Duodenal mucosa (tissue), 2 donors: ENCODE results near the gene C6orf52.

Source experiments
- H3K27ac ChIP-seq: one replicate; pipeline ENCODE4 v1.7.0; 2013; ENCODE audit warnings: low read depth, low read length
- H3K27me3 ChIP-seq, 2 donors: one replicate each; pipeline ENCODE4 v1.7.0; 2013; ENCODE audit warnings: low read length in 2 of 2, control low read depth in 1 of 2; ENCODE audit not compliant: insufficient read depth in 2 of 2, control insufficient read depth in 1 of 2
- H3K36me3 ChIP-seq, 2 donors: one replicate each; pipeline ENCODE4 v1.7.0; 2013; ENCODE audit warnings: low read length in 2 of 2, control low read depth in 1 of 2; ENCODE audit not compliant: insufficient read depth in 2 of 2, control insufficient read depth in 1 of 2
- H3K4me1 ChIP-seq, 2 donors: one replicate each; pipeline ENCODE4 v1.7.0; 2013; ENCODE audit warnings: low read length in 2 of 2, control low read depth in 1 of 2; ENCODE audit not compliant: insufficient read depth in 2 of 2, control insufficient read depth in 1 of 2
- H3K4me3 ChIP-seq, 2 donors: one replicate each; pipeline ENCODE4 v1.7.0; 2013; ENCODE audit warnings: low read length in 2 of 2, low read depth in 1 of 2
- H3K9ac ChIP-seq, 2 donors: one replicate each; pipeline ENCODE4 v1.7.0; 2013; ENCODE audit warnings: low read length in 2 of 2, low read depth in 1 of 2
- H3K9me3 ChIP-seq, 2 donors: one replicate each; pipeline ENCODE4 v1.7.0; 2013; ENCODE audit warnings: low read length in 2 of 2, control low read depth in 1 of 2; ENCODE audit not compliant: control insufficient read depth in 1 of 2

Gene C6orf52

DNA sequence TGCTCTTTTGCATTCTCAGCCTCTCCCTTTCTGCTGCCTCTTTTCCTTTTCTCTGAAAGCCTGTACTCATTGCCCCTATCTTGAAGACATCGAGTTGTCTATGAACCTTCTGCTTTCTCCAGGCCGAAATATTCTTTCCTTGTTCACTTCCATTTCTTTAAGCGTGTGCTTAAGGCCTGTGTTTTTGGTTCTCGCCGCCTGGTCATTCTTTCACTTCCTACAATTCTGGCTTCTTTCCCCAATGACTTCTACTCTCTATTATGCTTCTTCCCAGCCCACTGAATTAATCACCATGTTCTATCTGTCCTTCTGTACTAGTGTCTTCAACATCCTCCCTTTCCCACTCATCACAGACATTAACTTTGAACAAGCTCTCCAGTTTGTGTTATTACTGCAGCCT lies 69.6 kb downstream of the C6orf52 start:
- Histone ChIP-seq H3K4me3 (no peak overlapping the region), H3K4me1 (no peaks in the 10 kb centered on the region), H3K9ac (no peak overlapping the region), H3K27me3 (no peaks in the 10 kb centered on the region), H3K36me3 (peaks cover 28 to 31% of the 10 kb centered on the region in 2 donors), H3K9me3 (no peaks in the 10 kb centered on the region), H3K27ac (no peak overlapping the region)

DNA sequence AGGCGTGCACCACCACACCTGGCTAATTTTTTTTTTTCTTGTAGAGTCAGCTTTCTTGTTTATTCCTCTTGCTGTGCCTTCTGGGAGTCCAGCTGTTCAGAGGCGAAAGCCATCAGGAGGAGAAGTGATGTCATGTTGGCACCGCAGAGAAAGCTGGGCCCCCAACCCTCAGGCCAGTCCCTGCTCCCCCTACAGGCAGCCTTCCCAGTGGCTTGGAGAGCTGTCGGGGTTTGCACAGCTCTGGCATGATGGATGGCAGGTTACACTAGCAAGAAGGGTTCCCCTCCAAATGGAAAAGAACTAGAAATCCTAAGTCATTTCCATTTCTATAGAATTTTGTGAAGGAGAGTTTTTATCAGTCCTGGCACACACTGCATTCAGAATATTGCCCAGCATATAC lies 72.6 kb downstream of the C6orf52 start:
- H3K9me3 ChIP-seq = no peaks in the 10 kb centered on the region
- H3K27ac ChIP-seq = no peak overlapping the region
- H3K9ac ChIP-seq = no peak overlapping the region
- peaks cover 19 to 23% of the 10 kb centered on the region in 2 donors for H3K36me3 ChIP-seq
- no peak overlapping the region for H3K4me3 ChIP-seq
- no peaks in the 10 kb centered on the region for H3K27me3 ChIP-seq
- H3K4me1 ChIP-seq = no peaks in the 10 kb centered on the region
